SW480 (cell line): Measurements from ENCODE around the gene POLR1B.
"Not testable (repeated sequence)": the region's sequence is repeated elsewhere in the genome, so short reads cannot be mapped to it uniquely, and the experiment has no call there.

ENCODE experiments used
- DNase-seq: peaks from one replicate; pipeline ENCODE4 v3.0.0-alpha.2; 2016; ENCODE audit warnings: low spot score

Gene POLR1B

GRCh38 chr2:112540906-112541305 is 1.4 kb upstream of the POLR1B start:
- no peak for DNase-seq

GRCh38 chr2:112541315-112542122 is 746 bp upstream of the POLR1B start:
- peak; percentile 10 for DNase-seq

GRCh38 chr2:112542984-112543661 is 858 bp downstream of the POLR1B start:
- DNase-seq, result peak; percentile 46

- no peak for DNase-seq
Observed at GRCh38 chr2:112547333-112547732, 5.1 kb downstream of the POLR1B start.

- no peak for DNase-seq
Observed at GRCh38 chr2:112548980-112549379, 6.7 kb downstream of the POLR1B start.

- no peak for DNase-seq
Observed at GRCh38 chr2:112566104-112566503, 23.8 kb downstream of the POLR1B start.

GRCh38 chr2:112566508-112566907 is 24.2 kb downstream of the POLR1B start:
- not testable (repeated sequence) for DNase-seq

GRCh38 chr2:112572005-112572404 is 29.7 kb downstream of the POLR1B start:
- DNase-seq, result no peak

- DNase-seq, result no peak
Observed at GRCh38 chr2:112577756-112578155, 35.5 kb downstream of the POLR1B start.

GRCh38 chr2:112579241-112579640 is 37.0 kb downstream of the POLR1B start:
- peak; percentile 40 for DNase-seq

GRCh38 chr2:112580084-112580483 is 37.8 kb downstream of the POLR1B start:
- DNase-seq, result no peak

GRCh38 chr2:112582314-112582746 is 40.1 kb downstream of the POLR1B start:
- DNase-seq, result peak; percentile 74

GRCh38 chr2:112583497-112584133 is 41.4 kb downstream of the POLR1B start:
- no peak for DNase-seq

- peak; percentile 96 for DNase-seq
Observed at GRCh38 chr2:112584134-112584890, 42.0 kb downstream of the POLR1B start, which contains the start of gene CHCHD5. CHCHD5 (plus strand) TSS chr2:112584609; CDS start chr2:112584648, 39 bp downstream.

- DNase-seq, result no peak
Observed at GRCh38 chr2:112584891-112585250, 42.6 kb downstream of the POLR1B start.

- DNase-seq, result no peak
Observed at GRCh38 chr2:112585400-112585799, 43.1 kb downstream of the POLR1B start.

- DNase-seq, result no peak
Observed at GRCh38 chr2:112585873-112586464, 43.7 kb downstream of the POLR1B start.

GRCh38 chr2:112588611-112589045 is 46.4 kb downstream of the POLR1B start:
- DNase-seq, result no peak

- DNase-seq, result no peak
Observed at GRCh38 chr2:112591413-112591812, 49.1 kb downstream of the POLR1B start.

GRCh38 chr2:112593736-112594135 is 51.5 kb downstream of the POLR1B start:
- DNase-seq, result no peak

GRCh38 chr2:112597537-112598322 is 55.5 kb downstream of the POLR1B start:
- DNase-seq, result no peak
